ENCODE measurements around the gene GAP43. TPM values are rescaled to one million over a fixed set of nuclear protein-coding genes. Genes with fewer than 3 reads are reported as not detected.
"Not testable (repeated sequence)": the region's sequence is repeated elsewhere in the genome, so short reads cannot be mapped to it uniquely, and the experiment has no call there.

The GAP43 gene
- total RNA-seq, 2 donors from 2014 or later, result 0.54 to 1.8 TPM

GRCh38 chr3:115741650-115742049 is 118.3 kb downstream of the GAP43 start:
- TF ChIP-seq CTCF (IDR thresholded peaks at IDR 0.05), result no peak
- intact Hi-C loops (cut with DNase I), result no loop called here
- DNase-seq, result no peak
- no peaks in the 10 kb centered on the region for H3K9me3 ChIP-seq
- H3K4me3 ChIP-seq, result no peak overlapping the region
- no peak overlapping the region for H3K9ac ChIP-seq (ENCODE audit: low read depth in 2 of 2, low read length in 2 of 2)
- H3K4me1 ChIP-seq, result no peaks in the 10 kb centered on the region
- H3K36me3 ChIP-seq, result no peaks in the 10 kb centered on the region
- H3K27me3 ChIP-seq, result no peaks in the 10 kb centered on the region
- no peak overlapping the region for H3K27ac ChIP-seq

- H3K36me3 ChIP-seq; H3K27me3 ChIP-seq; DNase-seq; intact Hi-C loops (cut with DNase I); H3K9ac ChIP-seq (ENCODE audit: low read depth in 2 of 2, low read length in 2 of 2); H3K4me3 ChIP-seq; H3K4me1 ChIP-seq; H3K27ac ChIP-seq; H3K9me3 ChIP-seq: not testable (repeated sequence)
Observed at GRCh38 chr3:115744516-115744915, 121.2 kb downstream of the GAP43 start.

DNA sequence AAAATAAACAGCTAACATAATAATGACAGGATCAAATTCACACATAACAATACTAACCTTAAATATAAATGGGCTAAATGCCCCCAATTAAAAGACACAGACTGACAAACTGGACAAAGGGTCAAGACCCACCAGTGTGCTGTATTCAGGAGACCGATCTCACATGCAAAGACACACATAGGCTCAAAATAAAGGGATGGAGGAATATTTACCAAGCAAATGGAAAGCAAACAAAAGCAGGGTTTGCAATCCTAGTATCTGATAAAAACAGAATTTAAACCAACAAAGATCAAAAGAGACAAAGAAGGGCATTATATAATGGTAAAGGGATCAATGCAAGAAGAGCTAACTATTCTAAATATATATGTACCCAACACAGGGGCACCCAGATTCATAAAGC is 129.7 kb downstream of the GAP43 start:
- H3K9ac ChIP-seq (ENCODE audit: low read depth in 2 of 2, low read length in 2 of 2); H3K9me3 ChIP-seq; DNase-seq; H3K36me3 ChIP-seq; intact Hi-C loops (cut with DNase I); H3K27ac ChIP-seq; H3K4me3 ChIP-seq; H3K4me1 ChIP-seq; H3K27me3 ChIP-seq: not testable (repeated sequence)

DNA sequence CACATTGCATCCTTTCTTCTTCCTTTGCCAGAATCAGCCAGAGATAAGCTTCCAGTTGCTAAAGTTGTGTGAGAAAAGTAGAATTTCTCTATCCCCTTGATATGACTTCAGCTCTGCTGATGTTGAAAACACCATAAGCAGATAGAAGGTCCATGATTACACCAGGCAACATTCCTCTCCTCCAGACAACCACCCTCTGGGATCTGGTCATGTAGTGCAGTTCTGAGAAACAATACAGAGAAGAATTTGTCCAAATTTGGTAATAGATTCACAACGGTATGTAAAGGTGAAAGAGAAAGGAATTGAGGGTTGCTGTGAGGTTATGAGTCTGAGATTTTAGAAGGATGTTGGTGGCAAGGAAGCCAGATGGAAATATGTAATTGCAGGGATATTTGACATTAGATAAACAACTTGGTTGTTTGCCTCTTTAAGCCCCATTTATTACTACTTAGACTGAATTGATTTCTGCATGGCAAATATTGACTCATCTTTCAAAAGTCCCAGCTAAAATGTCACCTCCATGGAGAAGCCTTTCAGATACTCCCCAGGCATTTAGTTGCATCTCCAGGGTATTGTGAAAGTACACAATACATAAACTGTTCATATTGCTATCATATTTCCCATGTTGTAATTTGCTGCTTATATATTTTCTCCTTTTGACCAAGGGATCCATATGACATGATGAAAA is 134.9 kb downstream of the GAP43 start:
- no peak overlapping the region for H3K9ac ChIP-seq (ENCODE audit: low read depth in 2 of 2, low read length in 2 of 2)
- H3K27ac ChIP-seq, result no peak overlapping the region
- no peak for DNase-seq
- no peaks in the 10 kb centered on the region for H3K36me3 ChIP-seq
- H3K27me3 ChIP-seq, result no peaks in the 10 kb centered on the region
- intact Hi-C loops (cut with DNase I), result no loop called here
- H3K4me1 ChIP-seq, result no peaks in the 10 kb centered on the region
- H3K4me3 ChIP-seq, result no peak overlapping the region
- TF ChIP-seq CTCF (IDR thresholded peaks at IDR 0.05), result no peak
- no peaks in the 10 kb centered on the region for H3K9me3 ChIP-seq

GRCh38 chr3:115760716-115761115 is 137.4 kb downstream of the GAP43 start:
- no peaks in the 10 kb centered on the region for H3K9me3 ChIP-seq
- H3K36me3 ChIP-seq, result no peaks in the 10 kb centered on the region
- H3K27me3 ChIP-seq, result no peaks in the 10 kb centered on the region
- H3K27ac ChIP-seq, result no peak overlapping the region
- no peak overlapping the region for H3K9ac ChIP-seq (ENCODE audit: low read depth in 2 of 2, low read length in 2 of 2)
- no peak for DNase-seq
- H3K4me3 ChIP-seq, result no peak overlapping the region
- no peaks in the 10 kb centered on the region for H3K4me1 ChIP-seq
- TF ChIP-seq CTCF (IDR thresholded peaks at IDR 0.05), result no peak
- intact Hi-C loops (cut with DNase I), result no loop called here

DNA sequence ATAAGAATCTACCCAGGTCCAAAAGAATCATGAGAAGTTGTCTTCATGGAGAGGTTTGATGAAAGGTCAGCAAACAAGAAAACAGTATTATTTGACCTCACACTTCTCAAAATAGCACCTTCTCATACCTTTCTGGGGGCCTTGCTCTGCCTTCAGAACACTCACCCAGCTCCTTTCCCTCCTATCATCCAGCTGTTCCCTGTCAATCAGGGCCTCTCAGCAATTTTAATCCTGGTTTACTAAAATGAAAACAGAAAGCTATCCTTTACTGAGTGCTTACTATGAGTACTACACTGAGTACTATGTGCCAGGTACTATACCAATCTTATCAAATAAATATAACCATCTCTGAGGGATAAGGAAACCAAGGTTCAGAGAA is 138.6 kb downstream of the GAP43 start:
- no peak overlapping the region for H3K27ac ChIP-seq
- H3K9ac ChIP-seq (ENCODE audit: low read depth in 2 of 2, low read length in 2 of 2), result no peak overlapping the region
- H3K9me3 ChIP-seq, result no peaks in the 10 kb centered on the region
- no peak for TF ChIP-seq CTCF (IDR thresholded peaks at IDR 0.05)
- intact Hi-C loops (cut with DNase I), result no loop called here
- H3K36me3 ChIP-seq, result no peaks in the 10 kb centered on the region
- DNase-seq, result no peak
- no peak overlapping the region for H3K4me3 ChIP-seq
- H3K4me1 ChIP-seq, result no peaks in the 10 kb centered on the region
- H3K27me3 ChIP-seq, result no peaks in the 10 kb centered on the region

All from colonic mucosa (tissue), 4 donors.